ENCODE results near the gene PIK3AP1. TPM values are rescaled to one million over a fixed set of nuclear protein-coding genes. Genes with fewer than 3 reads are reported as not detected.

PIK3AP1 gene
- total and polyA plus RNA-seq, 10 of the 15 experiments (the other 5 are each of a cell fraction or from before 2014, with no cell fraction given), result 26.2 to 306 (median 119) TPM

DNA sequence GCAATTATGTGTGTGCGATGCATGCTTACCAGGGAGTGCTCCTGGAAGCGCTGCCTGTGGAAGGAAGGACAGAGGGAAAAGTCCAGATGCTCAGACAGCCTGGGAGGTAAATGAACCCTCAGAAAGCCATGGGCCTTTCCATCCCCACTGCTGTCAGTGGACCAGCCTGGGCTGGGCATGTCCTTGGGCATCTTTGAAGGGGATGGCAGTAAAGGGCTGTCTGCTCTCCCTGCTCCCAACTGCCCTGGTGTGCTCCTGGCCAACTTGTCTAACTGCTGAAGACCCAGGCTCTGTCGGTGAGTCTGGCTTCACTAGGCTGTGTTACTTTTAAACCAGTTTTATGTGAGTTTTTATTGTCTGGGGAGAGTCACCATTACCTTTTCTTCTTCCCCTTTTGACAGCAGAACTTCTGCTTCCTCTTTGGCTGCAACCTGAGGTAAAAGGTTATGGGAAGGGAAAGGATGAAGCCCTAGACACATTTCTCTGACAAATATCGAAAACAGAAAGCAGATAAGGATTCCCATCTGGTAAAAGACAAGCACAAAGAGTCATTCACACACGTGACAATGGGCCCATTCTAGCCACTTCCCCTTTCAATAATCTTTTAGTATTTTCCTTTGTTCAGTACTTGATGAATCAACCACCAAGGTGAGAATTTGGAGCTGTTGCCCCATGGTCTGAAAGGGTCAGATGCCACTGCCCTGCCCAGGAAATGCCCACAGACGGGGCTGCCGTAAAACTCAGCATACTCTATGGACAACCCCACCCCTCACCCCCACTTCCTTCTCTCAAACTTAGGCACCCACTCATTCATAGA is 27.6 kb upstream of the PIK3AP1 start (continued):
- TF ChIP-seq, protein P1, sequence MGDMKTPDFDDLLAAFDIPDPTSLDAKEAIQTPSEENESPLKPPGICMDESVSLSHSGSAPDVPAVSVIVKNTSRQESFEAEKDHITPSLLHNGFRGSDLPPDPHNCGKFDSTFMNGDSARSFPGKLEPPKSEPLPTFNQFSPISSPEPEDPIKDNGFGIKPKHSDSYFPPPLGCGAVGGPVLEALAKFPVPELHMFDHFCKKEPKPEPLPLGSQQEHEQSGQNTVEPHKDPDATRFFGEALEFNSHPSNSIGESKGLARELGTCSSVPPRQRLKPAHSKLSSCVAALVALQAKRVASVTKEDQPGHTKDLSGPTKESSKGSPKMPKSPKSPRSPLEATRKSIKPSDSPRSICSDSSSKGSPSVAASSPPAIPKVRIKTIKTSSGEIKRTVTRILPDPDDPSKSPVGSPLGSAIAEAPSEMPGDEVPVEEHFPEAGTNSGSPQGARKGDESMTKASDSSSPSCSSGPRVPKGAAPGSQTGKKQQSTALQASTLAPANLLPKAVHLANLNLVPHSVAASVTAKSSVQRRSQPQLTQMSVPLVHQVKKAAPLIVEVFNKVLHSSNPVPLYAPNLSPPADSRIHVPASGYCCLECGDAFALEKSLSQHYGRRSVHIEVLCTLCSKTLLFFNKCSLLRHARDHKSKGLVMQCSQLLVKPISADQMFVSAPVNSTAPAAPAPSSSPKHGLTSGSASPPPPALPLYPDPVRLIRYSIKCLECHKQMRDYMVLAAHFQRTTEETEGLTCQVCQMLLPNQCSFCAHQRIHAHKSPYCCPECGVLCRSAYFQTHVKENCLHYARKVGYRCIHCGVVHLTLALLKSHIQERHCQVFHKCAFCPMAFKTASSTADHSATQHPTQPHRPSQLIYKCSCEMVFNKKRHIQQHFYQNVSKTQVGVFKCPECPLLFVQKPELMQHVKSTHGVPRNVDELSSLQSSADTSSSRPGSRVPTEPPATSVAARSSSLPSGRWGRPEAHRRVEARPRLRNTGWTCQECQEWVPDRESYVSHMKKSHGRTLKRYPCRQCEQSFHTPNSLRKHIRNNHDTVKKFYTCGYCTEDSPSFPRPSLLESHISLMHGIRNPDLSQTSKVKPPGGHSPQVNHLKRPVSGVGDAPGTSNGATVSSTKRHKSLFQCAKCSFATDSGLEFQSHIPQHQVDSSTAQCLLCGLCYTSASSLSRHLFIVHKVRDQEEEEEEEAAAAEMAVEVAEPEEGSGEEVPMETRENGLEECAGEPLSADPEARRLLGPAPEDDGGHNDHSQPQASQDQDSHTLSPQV (IDR thresholded peaks at IDR 0.05), result no peak
- TF ChIP-seq TCF3 (IDR thresholded peaks at IDR 0.05; ENCODE audit: borderline replicate concordance, insufficient read depth, low read depth, low read length) (0 out of 2 replicates have a peak, but pooled peaks have one; percentile 52), RAD21 (IDR thresholded peaks at IDR 0.05; ENCODE audit: insufficient read depth, low read depth, low read length) (0 out of 2 replicates have a peak, but pooled peaks have one; percentile 3), RUNX3 (IDR thresholded peaks at IDR 0.05; ENCODE audit: low read length) (peak; percentile 90), SMARCA5 (IDR thresholded peaks at IDR 0.05) (peak; percentile 89), JUNB (IDR thresholded peaks at IDR 0.05) (peak; percentile 88), IRF4 (IDR thresholded peaks at IDR 0.05; ENCODE audit: low read depth, low read length) (peak; percentile 77), CBX5 (IDR thresholded peaks at IDR 0.05; ENCODE audit: low read depth) (no peak), NFIC (IDR thresholded peaks at IDR 0.05; ENCODE audit: low read depth, low read length) (peak; percentile 91; the same call in 1 of the 2 replicates), GABPA (IDR thresholded peaks at IDR 0.05; ENCODE audit: low read depth) (0 out of 2 replicates have a peak, but pooled peaks have one; percentile 19), TBL1XR1 (IDR thresholded peaks at IDR 0.05; ENCODE audit: low read depth, low read length) (peak; percentile 90; the same call in 1 of the 2 replicates)
- TF ChIP-seq, protein P2, sequence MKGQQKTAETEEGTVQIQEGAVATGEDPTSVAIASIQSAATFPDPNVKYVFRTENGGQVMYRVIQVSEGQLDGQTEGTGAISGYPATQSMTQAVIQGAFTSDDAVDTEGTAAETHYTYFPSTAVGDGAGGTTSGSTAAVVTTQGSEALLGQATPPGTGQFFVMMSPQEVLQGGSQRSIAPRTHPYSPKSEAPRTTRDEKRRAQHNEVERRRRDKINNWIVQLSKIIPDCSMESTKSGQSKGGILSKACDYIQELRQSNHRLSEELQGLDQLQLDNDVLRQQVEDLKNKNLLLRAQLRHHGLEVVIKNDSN (IDR thresholded peaks at IDR 0.05; ENCODE audit: borderline replicate concordance, extremely low read length, insufficient read depth, low read depth, low read length), result peak; percentile 42
- TF ChIP-seq, protein P3, sequence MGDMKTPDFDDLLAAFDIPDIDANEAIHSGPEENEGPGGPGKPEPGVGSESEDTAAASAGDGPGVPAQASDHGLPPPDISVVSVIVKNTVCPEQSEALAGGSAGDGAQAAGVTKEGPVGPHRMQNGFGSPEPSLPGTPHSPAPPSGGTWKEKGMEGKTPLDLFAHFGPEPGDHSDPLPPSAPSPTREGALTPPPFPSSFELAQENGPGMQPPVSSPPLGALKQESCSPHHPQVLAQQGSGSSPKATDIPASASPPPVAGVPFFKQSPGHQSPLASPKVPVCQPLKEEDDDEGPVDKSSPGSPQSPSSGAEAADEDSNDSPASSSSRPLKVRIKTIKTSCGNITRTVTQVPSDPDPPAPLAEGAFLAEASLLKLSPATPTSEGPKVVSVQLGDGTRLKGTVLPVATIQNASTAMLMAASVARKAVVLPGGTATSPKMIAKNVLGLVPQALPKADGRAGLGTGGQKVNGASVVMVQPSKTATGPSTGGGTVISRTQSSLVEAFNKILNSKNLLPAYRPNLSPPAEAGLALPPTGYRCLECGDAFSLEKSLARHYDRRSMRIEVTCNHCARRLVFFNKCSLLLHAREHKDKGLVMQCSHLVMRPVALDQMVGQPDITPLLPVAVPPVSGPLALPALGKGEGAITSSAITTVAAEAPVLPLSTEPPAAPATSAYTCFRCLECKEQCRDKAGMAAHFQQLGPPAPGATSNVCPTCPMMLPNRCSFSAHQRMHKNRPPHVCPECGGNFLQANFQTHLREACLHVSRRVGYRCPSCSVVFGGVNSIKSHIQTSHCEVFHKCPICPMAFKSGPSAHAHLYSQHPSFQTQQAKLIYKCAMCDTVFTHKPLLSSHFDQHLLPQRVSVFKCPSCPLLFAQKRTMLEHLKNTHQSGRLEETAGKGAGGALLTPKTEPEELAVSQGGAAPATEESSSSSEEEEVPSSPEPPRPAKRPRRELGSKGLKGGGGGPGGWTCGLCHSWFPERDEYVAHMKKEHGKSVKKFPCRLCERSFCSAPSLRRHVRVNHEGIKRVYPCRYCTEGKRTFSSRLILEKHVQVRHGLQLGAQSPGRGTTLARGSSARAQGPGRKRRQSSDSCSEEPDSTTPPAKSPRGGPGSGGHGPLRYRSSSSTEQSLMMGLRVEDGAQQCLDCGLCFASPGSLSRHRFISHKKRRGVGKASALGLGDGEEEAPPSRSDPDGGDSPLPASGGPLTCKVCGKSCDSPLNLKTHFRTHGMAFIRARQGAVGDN (IDR thresholded peaks at IDR 0.05), result peak; percentile 76
- TF ChIP-seq, protein P4, sequence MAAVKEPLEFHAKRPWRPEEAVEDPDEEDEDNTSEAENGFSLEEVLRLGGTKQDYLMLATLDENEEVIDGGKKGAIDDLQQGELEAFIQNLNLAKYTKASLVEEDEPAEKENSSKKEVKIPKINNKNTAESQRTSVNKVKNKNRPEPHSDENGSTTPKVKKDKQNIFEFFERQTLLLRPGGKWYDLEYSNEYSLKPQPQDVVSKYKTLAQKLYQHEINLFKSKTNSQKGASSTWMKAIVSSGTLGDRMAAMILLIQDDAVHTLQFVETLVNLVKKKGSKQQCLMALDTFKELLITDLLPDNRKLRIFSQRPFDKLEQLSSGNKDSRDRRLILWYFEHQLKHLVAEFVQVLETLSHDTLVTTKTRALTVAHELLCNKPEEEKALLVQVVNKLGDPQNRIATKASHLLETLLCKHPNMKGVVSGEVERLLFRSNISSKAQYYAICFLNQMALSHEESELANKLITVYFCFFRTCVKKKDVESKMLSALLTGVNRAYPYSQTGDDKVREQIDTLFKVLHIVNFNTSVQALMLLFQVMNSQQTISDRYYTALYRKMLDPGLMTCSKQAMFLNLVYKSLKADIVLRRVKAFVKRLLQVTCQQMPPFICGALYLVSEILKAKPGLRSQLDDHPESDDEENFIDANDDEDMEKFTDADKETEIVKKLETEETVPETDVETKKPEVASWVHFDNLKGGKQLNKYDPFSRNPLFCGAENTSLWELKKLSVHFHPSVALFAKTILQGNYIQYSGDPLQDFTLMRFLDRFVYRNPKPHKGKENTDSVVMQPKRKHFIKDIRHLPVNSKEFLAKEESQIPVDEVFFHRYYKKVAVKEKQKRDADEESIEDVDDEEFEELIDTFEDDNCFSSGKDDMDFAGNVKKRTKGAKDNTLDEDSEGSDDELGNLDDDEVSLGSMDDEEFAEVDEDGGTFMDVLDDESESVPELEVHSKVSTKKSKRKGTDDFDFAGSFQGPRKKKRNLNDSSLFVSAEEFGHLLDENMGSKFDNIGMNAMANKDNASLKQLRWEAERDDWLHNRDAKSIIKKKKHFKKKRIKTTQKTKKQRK (IDR thresholded peaks at IDR 0.05; ENCODE audit: low read depth, low read length), result no peak

Measured in GM12878 (cell line).